IPS DF 4.7 (cell line): ENCODE measurements around the gene LRP1.

ENCODE experiments used
- DNase-seq: peaks from one replicate; pipeline ENCODE4 v3.0.0-alpha.2; 2013; ENCODE audit warnings: low spot score; ENCODE audit errors: extremely low read depth

LRP1 gene

DNA sequence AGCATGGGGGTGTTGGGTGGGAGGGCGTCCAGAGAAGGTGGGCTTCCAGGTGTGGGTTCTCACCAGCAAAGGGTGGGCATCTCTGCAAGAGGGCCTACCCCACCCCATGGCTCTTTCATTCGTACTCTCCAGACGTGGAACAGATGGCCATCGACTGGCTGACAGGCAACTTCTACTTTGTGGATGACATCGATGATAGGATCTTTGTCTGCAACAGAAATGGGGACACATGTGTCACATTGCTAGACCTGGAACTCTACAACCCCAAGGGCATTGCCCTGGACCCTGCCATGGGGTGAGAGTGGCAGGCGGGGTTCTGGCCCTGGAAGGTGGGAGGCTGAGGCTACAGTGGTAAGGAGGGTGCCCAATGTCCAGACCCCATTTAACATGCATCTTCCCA is 25.8 kb downstream of the LRP1 start:
- DNase-seq, result no peak

- DNase-seq, result no peak
Measured at GRCh38 chr12:57154804-57155434, 26.6 kb downstream of the LRP1 start.

DNA sequence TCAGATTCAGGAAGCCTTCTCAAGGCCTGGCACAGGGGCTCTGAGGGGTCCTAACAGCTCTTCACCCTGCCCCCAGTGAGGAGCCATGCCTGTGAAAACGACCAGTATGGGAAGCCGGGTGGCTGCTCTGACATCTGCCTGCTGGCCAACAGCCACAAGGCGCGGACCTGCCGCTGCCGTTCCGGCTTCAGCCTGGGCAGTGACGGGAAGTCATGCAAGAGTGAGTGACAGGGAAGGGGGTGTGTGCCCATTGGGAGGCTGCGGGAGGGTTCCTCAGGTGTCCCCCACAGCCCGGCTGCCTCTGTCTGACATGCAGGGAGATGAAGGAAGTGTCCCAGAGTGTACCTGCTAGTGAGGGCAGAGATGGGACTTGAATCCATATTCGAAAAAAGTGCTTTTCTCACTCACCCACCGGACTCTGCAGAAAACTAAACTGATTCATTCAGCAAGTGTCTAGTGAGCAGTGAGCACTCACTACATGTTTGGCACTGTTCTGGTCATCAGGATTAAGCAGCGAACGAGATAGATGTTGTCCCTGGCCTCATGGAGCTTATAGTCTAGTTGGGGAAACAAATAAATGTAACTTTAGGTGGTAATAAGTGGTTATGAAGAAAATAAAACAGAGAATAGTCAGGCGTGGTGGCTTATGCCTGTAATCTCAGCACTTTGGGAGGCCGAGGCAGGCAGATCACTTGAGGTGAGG is 28.6 kb downstream of the LRP1 start:
- DNase-seq, result no peak

- DNase-seq, result no peak
Measured at GRCh38 chr12:57157588-57158173, 29.4 kb downstream of the LRP1 start.

DNA sequence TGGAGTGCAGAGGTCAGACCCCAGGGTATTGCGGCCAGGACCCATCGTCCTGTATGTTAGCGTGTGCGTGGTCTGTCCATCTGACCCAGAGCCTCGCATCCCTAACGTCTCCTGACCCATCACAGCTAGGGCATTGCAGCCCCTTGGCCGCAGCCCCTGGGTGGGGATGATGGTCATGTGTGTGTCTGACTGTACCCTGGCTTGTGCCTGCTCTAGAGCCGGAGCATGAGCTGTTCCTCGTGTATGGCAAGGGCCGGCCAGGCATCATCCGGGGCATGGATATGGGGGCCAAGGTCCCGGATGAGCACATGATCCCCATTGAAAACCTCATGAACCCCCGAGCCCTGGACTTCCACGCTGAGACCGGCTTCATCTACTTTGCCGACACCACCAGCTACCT is 29.9 kb downstream of the LRP1 start:
- no peak for DNase-seq

GRCh38 chr12:57158665-57159064 is 30.4 kb downstream of the LRP1 start:
- no peak for DNase-seq

- DNase-seq, result no peak
Measured at GRCh38 chr12:57159311-57159710, 31.0 kb downstream of the LRP1 start.

DNA sequence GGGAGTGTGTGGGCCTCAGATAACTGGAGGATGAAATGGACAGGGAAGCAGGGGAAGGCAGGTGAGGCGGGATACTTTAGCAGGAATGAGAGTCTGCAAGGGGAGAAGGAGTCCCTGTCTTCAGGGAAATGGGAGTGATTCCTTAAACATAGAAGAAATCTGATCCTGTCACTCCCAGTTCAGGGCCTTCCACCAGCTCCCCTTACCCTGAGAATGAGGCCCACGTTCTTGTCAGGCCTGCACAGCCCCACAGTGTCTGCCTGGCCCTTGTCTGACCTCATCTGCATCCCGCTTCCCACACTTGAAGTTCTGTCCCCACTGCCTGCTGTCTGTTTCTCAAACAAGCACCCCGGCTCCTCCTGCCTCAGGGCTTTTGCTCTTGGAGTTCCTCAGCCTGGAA is 31.8 kb downstream of the LRP1 start:
- DNase-seq, result no peak

DNA sequence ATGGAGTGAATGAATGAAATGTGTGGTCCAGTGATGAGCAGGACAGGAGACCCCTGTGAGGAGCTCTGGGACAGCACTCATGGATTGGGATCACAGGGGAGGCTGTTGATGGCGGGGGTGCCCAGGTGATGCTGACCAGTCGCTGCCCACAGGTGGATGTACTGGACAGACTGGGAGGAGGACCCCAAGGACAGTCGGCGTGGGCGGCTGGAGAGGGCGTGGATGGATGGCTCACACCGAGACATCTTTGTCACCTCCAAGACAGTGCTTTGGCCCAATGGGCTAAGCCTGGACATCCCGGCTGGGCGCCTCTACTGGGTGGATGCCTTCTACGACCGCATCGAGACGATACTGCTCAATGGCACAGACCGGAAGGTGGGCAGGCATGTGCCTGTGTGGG is 32.5 kb downstream of the LRP1 start:
- DNase-seq, result no peak

DNA sequence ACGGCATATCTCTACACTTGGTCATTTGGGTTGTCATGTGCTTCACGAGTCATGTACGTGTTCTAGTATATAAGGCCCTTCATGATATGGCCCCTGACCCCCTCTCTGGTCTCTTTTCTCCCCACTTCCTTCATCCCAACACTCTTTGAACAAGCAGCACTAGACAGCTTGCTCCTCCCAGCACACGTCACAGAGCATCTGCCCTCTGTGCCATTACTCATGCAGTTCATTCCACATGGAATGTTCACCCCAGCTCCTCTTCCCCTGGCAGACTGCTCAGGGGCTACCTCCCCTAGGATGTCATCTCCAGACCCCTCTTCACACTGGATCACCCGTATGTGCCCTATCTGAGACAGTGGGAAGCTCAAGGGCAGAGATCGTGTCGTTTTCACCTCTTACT is 33.2 kb downstream of the LRP1 start:
- no peak for DNase-seq

DNA sequence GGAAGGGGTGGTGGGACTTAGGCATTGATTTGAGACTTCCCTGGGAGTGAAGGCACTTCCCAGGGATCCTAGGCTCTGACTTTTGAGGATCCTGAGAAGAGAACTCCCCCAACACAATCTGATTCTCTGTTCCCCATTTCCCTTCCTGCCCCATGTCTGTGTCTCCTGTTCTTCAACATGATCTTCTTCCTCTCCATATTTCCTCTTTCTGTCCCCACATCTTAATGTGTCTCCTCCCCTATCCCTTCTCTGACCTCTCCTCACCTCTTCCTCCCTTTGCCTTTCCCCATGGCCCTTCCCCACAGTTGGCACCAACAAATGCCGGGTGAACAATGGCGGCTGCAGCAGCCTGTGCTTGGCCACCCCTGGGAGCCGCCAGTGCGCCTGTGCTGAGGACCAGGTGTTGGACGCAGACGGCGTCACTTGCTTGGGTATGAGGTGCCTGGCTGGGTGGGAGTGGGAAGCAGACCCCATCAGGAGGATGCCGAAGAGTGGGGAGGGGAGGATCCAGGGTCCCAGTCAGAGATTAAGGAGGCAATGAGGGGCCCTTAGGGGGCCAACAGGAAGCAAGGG is 34.4 kb downstream of the LRP1 start:
- DNase-seq, result no peak

GRCh38 chr12:57164454-57164853 is 36.2 kb downstream of the LRP1 start:
- no peak for DNase-seq

DNA sequence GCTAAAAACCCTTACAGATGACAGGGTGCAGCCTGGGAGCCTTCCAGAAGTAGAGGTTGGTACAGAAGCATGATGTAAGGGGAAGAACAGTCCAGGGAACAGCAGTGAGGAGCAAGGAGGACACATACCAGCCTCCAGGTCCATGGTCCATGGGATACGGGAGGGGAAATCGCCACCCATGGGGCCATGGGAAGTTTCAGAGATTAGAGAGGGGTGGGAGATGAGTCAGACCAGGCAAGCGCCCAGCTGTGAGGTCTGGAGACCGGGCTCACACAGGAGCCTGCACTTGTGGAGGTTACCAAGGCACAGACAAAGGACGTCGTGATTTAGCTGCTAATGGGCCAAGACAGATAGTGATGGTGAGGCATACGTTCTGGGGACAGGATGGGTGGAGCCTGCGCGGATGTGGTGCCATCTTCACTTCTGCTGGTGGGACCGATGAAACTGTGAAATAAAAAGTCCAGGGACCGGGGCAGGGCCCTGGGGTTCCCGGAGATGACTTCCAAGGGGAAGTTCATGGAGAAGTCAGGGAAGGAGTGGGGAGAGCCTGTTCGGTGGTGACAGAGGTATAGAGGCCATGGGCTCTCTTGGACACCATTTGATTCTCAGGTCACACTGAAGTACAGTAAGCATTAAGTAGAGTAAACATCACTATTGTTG is 36.8 kb downstream of the LRP1 start:
- DNase-seq, result no peak

- DNase-seq, result no peak
Measured at GRCh38 chr12:57165741-57166140, 37.5 kb downstream of the LRP1 start.

GRCh38 chr12:57166971-57167371 is 38.7 kb downstream of the LRP1 start:
- no peak for DNase-seq

DNA sequence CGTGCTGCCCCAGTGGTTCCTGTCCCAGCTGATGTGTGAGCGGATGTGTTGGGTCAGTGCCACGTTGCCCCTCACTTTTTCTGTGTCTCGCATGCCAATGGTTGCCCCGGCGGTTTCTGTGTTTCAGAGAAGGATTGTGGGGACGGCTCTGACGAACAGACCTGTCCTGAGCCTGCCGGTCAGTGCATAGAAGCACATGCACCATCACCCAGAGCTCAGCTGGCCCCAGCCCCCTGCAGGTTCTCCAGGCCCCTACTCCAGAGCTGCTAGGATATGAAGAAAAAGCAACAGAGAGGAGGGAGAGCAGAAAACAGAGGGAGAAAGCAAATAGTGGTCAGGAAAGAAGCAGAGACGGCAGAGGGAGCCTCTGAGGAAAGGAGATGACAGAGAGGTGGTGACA is 39.8 kb downstream of the LRP1 start:
- DNase-seq, result no peak

DNA sequence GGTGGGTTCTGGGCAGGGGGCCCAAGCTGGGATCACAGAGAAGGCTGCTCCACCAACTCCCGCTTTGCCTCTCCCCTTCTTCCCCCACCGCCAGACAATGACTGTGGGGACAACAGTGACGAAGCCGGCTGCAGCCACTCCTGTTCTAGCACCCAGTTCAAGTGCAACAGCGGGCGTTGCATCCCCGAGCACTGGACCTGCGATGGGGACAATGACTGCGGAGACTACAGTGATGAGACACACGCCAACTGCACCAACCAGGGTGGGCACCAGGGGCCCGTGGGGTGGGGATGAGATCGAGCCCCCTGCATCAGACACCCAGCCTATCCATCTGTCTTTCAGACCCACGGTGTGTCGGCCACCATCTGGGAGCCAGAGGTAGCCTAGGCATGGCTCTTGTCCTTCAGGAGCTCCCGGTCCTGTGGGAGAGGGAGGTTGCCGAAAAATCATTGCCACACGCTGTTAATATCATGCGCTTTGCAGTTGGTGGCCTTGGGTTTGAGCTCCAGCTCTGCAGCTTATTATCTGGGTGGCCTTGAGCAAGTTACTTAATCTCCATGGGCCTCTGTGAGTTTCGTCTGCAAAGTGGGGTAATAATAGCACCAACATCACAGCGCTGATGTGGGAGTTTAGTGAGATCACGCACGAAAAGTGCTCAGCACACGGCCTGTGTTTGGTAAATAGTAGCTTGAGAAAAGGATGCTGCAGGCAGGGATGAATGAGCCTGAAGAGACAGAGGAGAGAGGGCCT is 40.9 kb downstream of the LRP1 start:
- DNase-seq, result no peak

- no peak for DNase-seq
Measured at GRCh38 chr12:57169969-57170368, 41.7 kb downstream of the LRP1 start.

- no peak for DNase-seq
Measured at GRCh38 chr12:57170408-57170807, 42.1 kb downstream of the LRP1 start.

DNA sequence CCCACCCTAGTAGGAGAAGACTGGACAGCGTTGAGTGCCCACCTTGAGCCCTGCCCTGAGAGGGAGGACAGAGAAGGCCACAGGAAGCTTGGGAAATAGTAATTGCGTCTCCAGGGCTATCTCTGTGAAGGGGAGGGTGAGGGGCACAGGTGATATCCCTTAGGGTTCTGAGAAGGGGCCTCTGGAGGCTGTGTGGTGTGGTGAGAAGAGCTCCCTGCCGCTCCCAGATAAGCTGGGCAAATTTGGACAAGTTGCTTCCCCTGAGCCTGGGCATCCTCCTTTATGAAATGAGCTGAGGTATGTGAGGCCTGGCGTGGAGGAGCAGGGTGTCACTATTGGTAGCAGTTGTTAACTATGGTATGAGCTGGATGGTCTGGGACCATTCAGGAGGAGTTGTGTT is 42.6 kb downstream of the LRP1 start:
- DNase-seq, result no peak

GRCh38 chr12:57171668-57172067 is 43.4 kb downstream of the LRP1 start:
- no peak for DNase-seq
